ENCODE results near the gene RNF222.

The RNF222 gene

DNA sequence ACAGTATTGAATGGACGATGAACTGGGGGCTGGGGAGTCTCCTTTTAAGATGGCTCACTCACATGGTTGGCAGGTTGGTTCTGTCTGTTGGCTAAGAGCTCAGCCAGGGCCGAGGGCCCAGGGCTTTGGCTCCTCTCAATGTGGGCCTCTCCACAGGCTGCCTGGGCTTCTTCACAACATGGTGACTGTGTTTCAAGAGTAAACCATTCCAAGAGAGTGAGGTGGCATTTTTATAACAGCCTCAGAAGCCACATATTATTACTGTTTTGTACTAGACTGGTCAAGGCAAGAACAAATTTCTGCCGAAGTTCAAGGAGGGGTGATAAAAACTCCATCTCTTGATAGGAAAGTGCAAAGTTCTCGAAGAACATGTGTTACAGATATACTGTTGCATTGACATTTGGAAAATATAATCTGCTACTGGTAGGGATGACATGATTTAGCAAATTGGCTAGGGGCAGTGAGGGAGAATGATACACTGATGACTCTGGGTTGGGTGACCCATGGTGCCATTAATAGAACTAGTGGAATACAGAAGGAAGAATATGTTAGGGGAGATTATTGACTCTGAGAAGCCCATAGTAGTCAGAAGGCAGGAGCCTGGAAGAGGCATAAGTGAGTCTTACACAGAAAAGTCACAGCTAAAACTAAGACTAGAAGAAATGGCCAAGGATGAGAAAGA lies 34.8 kb downstream of the RNF222 start:
- Histone ChIP-seq H3K36me3 (no peaks in the 10 kb centered on the region), H3K9me3 (no peaks in the 10 kb centered on the region), H3K27me3 (no peaks in the 10 kb centered on the region), H3K4me1 (no peaks in the 10 kb centered on the region), H3K4me3 (ENCODE audit: low read depth, low read length) (no peak overlapping the region)
- TF ChIP-seq, protein P1, sequence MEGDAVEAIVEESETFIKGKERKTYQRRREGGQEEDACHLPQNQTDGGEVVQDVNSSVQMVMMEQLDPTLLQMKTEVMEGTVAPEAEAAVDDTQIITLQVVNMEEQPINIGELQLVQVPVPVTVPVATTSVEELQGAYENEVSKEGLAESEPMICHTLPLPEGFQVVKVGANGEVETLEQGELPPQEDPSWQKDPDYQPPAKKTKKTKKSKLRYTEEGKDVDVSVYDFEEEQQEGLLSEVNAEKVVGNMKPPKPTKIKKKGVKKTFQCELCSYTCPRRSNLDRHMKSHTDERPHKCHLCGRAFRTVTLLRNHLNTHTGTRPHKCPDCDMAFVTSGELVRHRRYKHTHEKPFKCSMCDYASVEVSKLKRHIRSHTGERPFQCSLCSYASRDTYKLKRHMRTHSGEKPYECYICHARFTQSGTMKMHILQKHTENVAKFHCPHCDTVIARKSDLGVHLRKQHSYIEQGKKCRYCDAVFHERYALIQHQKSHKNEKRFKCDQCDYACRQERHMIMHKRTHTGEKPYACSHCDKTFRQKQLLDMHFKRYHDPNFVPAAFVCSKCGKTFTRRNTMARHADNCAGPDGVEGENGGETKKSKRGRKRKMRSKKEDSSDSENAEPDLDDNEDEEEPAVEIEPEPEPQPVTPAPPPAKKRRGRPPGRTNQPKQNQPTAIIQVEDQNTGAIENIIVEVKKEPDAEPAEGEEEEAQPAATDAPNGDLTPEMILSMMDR (IDR thresholded peaks at IDR 0.05; ENCODE audit: low read depth, low read length) = no peak
- no peak for DNase-seq

DNA sequence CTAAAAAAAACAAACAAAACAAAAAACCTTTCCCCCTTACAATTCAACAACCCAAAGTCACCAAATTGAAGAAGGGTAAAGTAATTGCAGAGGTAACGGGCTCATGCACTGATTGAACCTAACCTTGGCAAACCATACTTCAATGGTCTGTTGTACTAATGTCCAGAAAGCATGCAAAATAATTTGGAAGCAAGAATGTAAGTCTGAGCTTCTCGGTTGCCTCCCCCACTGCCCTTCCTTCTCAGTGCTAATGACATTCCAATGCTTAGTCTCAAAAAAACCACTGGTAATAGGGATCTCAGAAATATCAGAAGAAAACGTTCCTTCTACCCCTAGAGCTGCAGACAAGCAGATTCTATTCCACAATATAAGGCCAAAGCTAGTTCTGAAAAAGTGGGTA lies 36.9 kb downstream of the RNF222 start:
- DNase-seq = no peak
- TF ChIP-seq, protein P1 (IDR thresholded peaks at IDR 0.05; ENCODE audit: low read depth, low read length) = no peak
- no peaks in the 10 kb centered on the region for H3K4me1 ChIP-seq
- no peak overlapping the region for H3K4me3 ChIP-seq (ENCODE audit: low read depth, low read length)
- H3K9me3 ChIP-seq = no peaks in the 10 kb centered on the region
- H3K27me3 ChIP-seq = no peaks in the 10 kb centered on the region
- H3K36me3 ChIP-seq = no peaks in the 10 kb centered on the region

DNA sequence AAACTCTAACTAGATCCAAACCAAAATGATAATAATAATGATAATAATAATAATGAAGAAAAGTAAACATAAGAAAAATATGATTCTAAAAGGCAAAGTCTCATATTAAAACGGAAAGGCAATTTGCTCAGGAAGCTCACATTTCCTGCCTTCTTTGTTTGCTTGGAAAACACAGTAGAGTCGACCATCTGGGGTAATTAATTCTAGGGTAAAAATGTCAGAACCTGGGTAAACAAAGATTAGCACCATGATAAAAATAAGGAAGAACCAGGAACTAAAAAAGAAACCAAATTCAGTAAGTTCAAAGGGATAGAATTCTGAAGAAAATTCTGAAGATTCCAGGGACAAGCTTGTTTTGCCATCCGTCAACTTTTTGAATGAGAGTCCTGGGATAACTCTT lies 37.4 kb downstream of the RNF222 start:
- no peaks in the 10 kb centered on the region for H3K27me3 ChIP-seq
- no peaks in the 10 kb centered on the region for H3K9me3 ChIP-seq
- TF ChIP-seq, protein P1 (IDR thresholded peaks at IDR 0.05; ENCODE audit: low read depth, low read length) = no peak
- H3K4me1 ChIP-seq = no peaks in the 10 kb centered on the region
- no peak overlapping the region for H3K4me3 ChIP-seq (ENCODE audit: low read depth, low read length)
- DNase-seq = no peak
- H3K36me3 ChIP-seq = no peaks in the 10 kb centered on the region

DNA sequence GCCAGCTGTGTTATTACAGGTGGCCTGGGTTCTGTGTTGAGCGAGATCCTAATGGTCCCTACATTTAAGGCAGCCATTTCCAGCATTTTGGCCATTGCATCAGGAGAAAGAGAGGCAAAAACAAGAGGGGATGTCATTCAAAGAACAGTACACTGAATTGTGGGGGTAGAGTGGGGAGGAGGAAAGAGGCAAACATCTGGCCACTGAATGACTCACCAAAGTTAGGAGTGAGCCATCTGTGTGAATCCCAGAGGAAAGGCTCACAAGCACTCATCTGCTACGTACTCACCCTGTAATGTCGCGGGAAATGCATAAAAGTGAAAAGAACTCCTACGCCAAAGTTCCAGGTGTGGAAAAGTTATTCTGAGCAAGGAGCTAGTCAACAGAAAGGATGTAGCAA lies 37.9 kb downstream of the RNF222 start:
- H3K4me3 ChIP-seq (ENCODE audit: low read depth, low read length) = no peak overlapping the region
- no peak for DNase-seq
- H3K9me3 ChIP-seq = no peaks in the 10 kb centered on the region

DNA sequence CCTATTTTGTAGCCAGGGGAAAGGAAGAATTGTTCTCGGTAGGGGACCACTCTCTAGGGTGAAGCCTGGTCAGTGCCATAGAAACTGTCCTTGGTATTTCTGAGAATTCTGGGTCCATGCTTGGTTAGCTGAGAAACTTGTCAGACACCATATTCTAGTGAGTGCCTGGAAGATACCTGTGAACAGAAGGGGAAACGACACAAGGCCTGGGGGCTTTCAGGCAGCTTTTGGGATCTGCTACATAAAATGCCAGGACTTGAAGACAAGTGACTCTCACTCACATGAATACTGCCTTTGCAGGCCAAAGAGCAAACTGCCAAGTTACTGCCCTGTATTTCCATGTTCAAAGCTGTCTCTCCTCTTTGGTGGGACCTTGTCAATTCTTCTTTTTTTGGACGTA lies 39.7 kb downstream of the RNF222 start:
- Histone ChIP-seq H3K36me3 (no peaks in the 10 kb centered on the region), H3K9me3 (no peaks in the 10 kb centered on the region), H3K4me3 (ENCODE audit: low read depth, low read length) (no peak overlapping the region), H3K4me1 (no peaks in the 10 kb centered on the region), H3K27me3 (no peaks in the 10 kb centered on the region)
- DNase-seq = no peak
- TF ChIP-seq, protein P1 (IDR thresholded peaks at IDR 0.05; ENCODE audit: low read depth, low read length) = no peak

More for the DNA sequence above, 37.9 kb downstream of the RNF222 start:
- H3K4me1 ChIP-seq = no peaks in the 10 kb centered on the region
- no peaks in the 10 kb centered on the region for H3K27me3 ChIP-seq
- TF ChIP-seq, protein P1 (IDR thresholded peaks at IDR 0.05; ENCODE audit: low read depth, low read length) = no peak
- H3K36me3 ChIP-seq = no peaks in the 10 kb centered on the region

DNA sequence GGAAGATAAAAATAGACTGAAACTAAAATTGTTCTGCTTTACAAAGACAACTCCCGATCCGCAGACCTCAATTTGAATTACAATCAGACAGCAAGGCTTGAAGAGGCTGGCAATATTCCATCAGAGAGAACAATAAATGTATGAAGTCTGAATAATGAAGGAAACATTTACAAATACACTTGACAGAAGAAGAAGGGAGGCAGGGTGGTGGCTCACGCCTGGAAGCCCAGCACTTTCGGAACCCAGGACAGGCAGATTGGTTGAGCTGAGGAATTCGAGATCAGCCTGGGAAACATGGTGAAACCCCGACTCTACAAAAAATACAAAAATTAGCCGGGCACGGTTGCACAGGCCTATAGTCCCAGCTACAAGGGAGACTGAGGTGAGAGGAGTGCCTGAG lies 43.4 kb downstream of the RNF222 start:
- no peaks in the 10 kb centered on the region for H3K27me3 ChIP-seq
- H3K4me1 ChIP-seq = no peaks in the 10 kb centered on the region
- no peaks in the 10 kb centered on the region for H3K36me3 ChIP-seq
- TF ChIP-seq, protein P1 (IDR thresholded peaks at IDR 0.05; ENCODE audit: low read depth, low read length) = no peak
- DNase-seq = no peak
- H3K9me3 ChIP-seq = no peaks in the 10 kb centered on the region
- H3K4me3 ChIP-seq (ENCODE audit: low read depth, low read length) = no peak overlapping the region
